Nephron progenitor cell (in vitro differentiated cells): ENCODE measurements around the gene SERPINA9.

Experiments
- DNase-seq: peaks from one replicate; pipeline ENCODE4 v3.0.0; 2021
- H3K27ac Mint-ChIP-seq: 2 replicates; pipeline ENCODE4 v1.8.0; 2021; ENCODE audit warnings: mild to moderate bottlenecking, moderate library complexity, mixed read lengths
- H3K27me3 Mint-ChIP-seq: 2 replicates; pipeline ENCODE4 v1.8.0; 2021; ENCODE audit warnings: mild to moderate bottlenecking, low read depth, mixed read lengths; ENCODE audit not compliant: poor library complexity
- H3K36me3 Mint-ChIP-seq: 2 replicates; pipeline ENCODE4 v1.8.0; 2021; ENCODE audit warnings: low read depth, mixed read lengths
- H3K4me1 Mint-ChIP-seq: 2 replicates; pipeline ENCODE4 v1.8.0; 2021; ENCODE audit warnings: mixed read lengths
- H3K4me3 Mint-ChIP-seq: 2 replicates; pipeline ENCODE4 v1.8.0; 2021; ENCODE audit warnings: mild to moderate bottlenecking, moderate library complexity, mixed read lengths
- H3K9me3 Mint-ChIP-seq: 2 replicates; pipeline ENCODE4 v1.8.0; 2021; ENCODE audit warnings: mild to moderate bottlenecking, moderate library complexity, mixed read lengths
- TF ChIP-seq, protein P1 (sequence below): fragments of 200-600 bp; sonication (generic); IDR thresholded peaks from 2 replicates; pipeline ENCODE4 v1.5.0; 2021; ENCODE audit warnings: antibody characterized with exemption

Gene SERPINA9, protein sequence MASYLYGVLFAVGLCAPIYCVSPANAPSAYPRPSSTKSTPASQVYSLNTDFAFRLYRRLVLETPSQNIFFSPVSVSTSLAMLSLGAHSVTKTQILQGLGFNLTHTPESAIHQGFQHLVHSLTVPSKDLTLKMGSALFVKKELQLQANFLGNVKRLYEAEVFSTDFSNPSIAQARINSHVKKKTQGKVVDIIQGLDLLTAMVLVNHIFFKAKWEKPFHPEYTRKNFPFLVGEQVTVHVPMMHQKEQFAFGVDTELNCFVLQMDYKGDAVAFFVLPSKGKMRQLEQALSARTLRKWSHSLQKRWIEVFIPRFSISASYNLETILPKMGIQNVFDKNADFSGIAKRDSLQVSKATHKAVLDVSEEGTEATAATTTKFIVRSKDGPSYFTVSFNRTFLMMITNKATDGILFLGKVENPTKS

DNA sequence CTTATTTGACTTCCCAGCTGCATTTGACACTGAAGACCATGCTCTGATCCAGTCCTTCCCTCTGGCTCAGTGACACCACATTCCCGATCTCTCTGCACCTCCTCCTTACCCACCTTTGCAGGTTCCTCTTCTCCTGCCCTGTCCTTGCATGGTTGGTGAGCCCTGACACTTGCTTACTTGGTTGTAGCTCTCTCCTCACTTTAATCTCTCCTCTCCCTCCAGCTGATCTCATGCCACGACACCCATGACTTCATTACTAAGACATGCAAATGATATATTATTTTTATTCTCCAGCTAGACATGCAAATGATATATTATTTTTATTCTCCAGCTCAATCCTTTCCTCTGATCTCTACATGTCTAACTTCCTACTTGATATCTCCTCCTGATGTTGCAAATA, at the start of gene SERPINA9:
SERPINA9 (minus strand) TSS at position 175 of the 400 bp plus-strand sequence. CDS start 6,357 bp downstream, outside the sequence.
- DNase-seq = no peak
- TF ChIP-seq, protein P1, sequence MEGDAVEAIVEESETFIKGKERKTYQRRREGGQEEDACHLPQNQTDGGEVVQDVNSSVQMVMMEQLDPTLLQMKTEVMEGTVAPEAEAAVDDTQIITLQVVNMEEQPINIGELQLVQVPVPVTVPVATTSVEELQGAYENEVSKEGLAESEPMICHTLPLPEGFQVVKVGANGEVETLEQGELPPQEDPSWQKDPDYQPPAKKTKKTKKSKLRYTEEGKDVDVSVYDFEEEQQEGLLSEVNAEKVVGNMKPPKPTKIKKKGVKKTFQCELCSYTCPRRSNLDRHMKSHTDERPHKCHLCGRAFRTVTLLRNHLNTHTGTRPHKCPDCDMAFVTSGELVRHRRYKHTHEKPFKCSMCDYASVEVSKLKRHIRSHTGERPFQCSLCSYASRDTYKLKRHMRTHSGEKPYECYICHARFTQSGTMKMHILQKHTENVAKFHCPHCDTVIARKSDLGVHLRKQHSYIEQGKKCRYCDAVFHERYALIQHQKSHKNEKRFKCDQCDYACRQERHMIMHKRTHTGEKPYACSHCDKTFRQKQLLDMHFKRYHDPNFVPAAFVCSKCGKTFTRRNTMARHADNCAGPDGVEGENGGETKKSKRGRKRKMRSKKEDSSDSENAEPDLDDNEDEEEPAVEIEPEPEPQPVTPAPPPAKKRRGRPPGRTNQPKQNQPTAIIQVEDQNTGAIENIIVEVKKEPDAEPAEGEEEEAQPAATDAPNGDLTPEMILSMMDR = no peak

DNA sequence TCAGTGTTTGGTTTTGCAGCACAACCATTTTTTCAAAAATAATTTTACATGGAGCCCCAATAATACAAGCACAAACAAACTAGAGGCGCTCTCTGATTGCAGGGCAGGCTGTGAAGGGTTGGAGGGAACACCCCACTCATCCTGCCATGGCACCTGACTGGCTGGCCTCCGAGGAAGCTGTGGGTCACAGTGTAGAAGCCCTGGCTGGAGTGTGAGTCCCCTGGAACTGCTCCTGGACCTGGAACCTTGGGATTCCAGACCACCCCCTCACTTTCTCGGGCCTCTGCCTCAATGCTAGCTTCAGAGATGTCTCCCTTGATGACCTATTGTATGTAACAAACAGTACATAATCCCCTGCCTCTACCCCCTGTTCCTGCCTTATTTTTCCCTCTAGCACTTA, 48.1 kb upstream of the SERPINA9 start:
- peaks cover 17% of the 10 kb centered on the region for H3K27me3 Mint-ChIP-seq
- peaks cover 22% of the 10 kb centered on the region for H3K9me3 Mint-ChIP-seq
- no peak overlapping the region for H3K27ac Mint-ChIP-seq
- TF ChIP-seq, protein P1 = no peak
- H3K36me3 Mint-ChIP-seq = no peaks in the 10 kb centered on the region
- H3K4me1 Mint-ChIP-seq = no peaks in the 10 kb centered on the region
- no peak overlapping the region for H3K4me3 Mint-ChIP-seq
- no peak for DNase-seq

More for the DNA sequence above, at the start of gene SERPINA9:
- peaks cover 18% of the 10 kb centered on the region for H3K27me3 Mint-ChIP-seq
- H3K4me1 Mint-ChIP-seq = peaks cover 9% of the 10 kb centered on the region
- H3K27ac Mint-ChIP-seq = no peak within 1 kb of the TSS
- peaks cover 38% of the 10 kb centered on the region for H3K9me3 Mint-ChIP-seq
- H3K4me3 Mint-ChIP-seq = no peak within 1 kb of the TSS
- peaks cover 7% of the 10 kb centered on the region for H3K36me3 Mint-ChIP-seq

DNA sequence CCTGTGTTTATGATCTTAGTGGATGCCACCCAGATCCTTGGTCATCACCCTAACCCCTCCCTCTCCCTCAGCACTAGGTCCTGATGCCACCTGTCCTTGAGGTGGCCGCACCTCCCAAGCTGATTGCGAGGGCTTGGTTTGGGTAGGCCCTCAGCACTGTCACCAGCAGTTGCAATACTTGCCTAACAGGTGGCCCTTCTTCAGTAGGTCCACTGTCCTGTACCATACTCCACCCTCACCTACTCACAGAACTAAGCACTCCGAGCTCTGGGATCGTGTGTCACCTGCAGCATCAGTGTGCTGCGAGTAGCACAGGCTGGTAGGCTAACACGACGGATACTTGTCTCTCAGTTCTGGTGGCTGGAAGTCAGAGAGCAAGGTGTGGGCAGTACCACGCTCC, 47.3 kb upstream of the SERPINA9 start:
- no peaks in the 10 kb centered on the region for H3K36me3 Mint-ChIP-seq
- H3K4me1 Mint-ChIP-seq = no peaks in the 10 kb centered on the region
- H3K27ac Mint-ChIP-seq = no peak overlapping the region
- no peak for DNase-seq
- no peak overlapping the region for H3K4me3 Mint-ChIP-seq
- H3K27me3 Mint-ChIP-seq = peaks cover 14% of the 10 kb centered on the region
- peaks cover 20% of the 10 kb centered on the region for H3K9me3 Mint-ChIP-seq
- TF ChIP-seq, protein P1 = no peak

DNA sequence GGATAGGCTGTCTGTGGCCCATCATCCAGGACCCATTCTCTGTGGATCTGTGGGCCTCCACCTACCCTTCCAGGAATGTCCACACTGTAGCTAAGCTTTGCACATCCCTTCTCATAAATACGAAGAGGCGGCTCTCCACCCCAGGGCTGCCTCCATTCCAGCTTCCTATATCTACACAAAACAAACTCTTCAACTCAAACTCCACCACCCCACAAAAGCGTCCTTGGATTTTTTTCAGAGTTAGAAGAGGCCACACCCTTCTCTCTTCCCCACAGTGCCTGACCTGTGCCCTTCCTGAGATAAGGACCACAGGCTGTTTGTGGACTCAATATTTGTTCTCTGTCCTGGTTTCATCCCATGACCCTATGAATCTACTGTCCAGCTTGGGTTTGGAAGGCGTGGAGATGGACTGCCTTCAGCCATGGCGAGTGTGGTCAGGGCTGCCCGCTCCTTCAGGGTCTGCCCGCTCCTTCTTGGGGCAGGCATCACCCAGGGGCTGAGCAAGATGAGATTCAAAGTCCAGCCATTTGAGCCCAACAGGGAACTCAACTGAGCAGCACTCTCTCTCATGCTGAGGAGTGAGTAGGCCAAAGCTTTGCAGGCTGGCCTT, 46.2 kb upstream of the SERPINA9 start:
- H3K4me3 Mint-ChIP-seq = no peak overlapping the region
- H3K4me1 Mint-ChIP-seq = no peaks in the 10 kb centered on the region
- H3K27ac Mint-ChIP-seq = no peak overlapping the region
- no peak for DNase-seq
- H3K27me3 Mint-ChIP-seq = peaks cover 14% of the 10 kb centered on the region
- peaks cover 14% of the 10 kb centered on the region for H3K9me3 Mint-ChIP-seq
- TF ChIP-seq, protein P1 = no peak
- H3K36me3 Mint-ChIP-seq = no peaks in the 10 kb centered on the region

DNA sequence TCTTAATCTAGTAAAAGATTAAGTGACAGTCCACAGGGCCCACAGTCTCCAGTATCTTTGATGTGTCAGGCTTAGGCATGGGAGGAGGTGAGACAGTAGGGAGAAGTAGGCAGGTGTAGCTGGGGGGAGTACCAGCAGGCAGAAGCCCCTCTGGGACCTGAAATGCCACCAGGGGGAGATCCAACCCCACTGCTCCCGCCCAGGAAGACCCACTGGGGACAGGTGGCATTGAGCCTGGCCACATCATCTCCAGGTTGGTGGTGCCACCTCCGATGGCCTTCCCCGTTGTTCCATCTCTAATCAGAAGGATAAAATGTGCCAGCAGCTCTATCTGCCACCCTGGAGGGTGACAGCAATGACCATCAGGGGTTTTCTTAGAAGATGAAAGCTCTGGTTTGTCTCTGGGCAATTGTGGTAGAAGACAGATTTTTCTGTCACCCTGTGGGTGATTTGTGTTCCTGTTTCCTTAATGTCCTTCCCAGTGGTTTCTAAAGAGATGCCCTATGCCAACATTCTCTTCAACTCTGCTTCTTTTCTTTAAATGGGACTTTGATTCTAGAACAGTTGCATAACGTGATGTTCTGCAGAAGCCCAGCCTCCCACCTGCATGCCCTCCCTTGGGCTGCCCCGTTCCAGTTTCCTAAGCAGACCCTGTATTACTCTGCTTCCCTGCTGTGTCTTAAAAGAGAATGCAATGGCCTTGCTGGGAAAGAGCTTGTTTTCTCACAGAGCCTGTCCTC, 45.5 kb upstream of the SERPINA9 start:
- H3K27ac Mint-ChIP-seq = no peak overlapping the region
- no peak overlapping the region for H3K4me3 Mint-ChIP-seq
- H3K27me3 Mint-ChIP-seq = peaks cover 14% of the 10 kb centered on the region
- TF ChIP-seq, protein P1 = no peak
- no peak for DNase-seq
- H3K36me3 Mint-ChIP-seq = no peaks in the 10 kb centered on the region
- peaks cover 7% of the 10 kb centered on the region for H3K9me3 Mint-ChIP-seq
- H3K4me1 Mint-ChIP-seq = no peaks in the 10 kb centered on the region
